GM23338 (cell line): Measurements from ENCODE around the gene ZNF776. TPM values are rescaled to one million over a fixed set of nuclear protein-coding genes. Genes with fewer than 3 reads are reported as not detected.

ENCODE experiments used
- ATAC-seq: fragments of 200-7000 bp; cut with Tn5 transposase; 3 replicates; pipeline ENCODE4 v1.9.1; 2020
- DNase-seq: peaks from one replicate; pipeline ENCODE4 v3.0.0-alpha.2; 2015; ENCODE audit warnings: low spot score
- H2AFZ ChIP-seq: fragments of 200-600 bp; sonication (generic); 2 replicates; pipeline ENCODE4 v1.8.0; 2016; ENCODE audit warnings: antibody characterized with exemption, mild to moderate bottlenecking, moderate library complexity
- H3F3A ChIP-seq: fragments of 200-600 bp; sonication (generic); replicated peaks from 2 replicates; pipeline ENCODE4 v1.8.0; 2017; ENCODE audit warnings: antibody characterized with exemption, mixed run types, low read depth
- H3K27ac ChIP-seq: fragments of 200-600 bp; sonication (generic); 2 replicates; pipeline ENCODE4 v1.6.1; 2016; ENCODE audit warnings: low read depth
- H3K27me3 ChIP-seq: fragments of 200-600 bp; sonication (generic); 2 replicates; pipeline ENCODE4 v1.8.0; 2016; ENCODE audit warnings: mild to moderate bottlenecking, mixed run types, moderate library complexity; ENCODE audit not compliant: insufficient read depth
- H3K36me3 ChIP-seq: fragments of 200-600 bp; sonication (generic); 2 replicates; pipeline ENCODE4 v1.8.0; 2016; ENCODE audit warnings: mild to moderate bottlenecking; ENCODE audit not compliant: insufficient read depth
- H3K4me1 ChIP-seq: fragments of 200-600 bp; sonication (generic); 2 replicates; pipeline ENCODE4 v1.8.0; 2016; ENCODE audit warnings: mild to moderate bottlenecking, moderate library complexity; ENCODE audit not compliant: insufficient read depth
- H3K4me2 ChIP-seq: fragments of 200-600 bp; sonication (generic); 2 replicates; pipeline ENCODE4 v1.7.1; 2017; ENCODE audit warnings: mixed run types
- H3K4me3 ChIP-seq: fragments of 200-600 bp; sonication (generic); 2 replicates; pipeline ENCODE4 v1.6.1; 2016; ENCODE audit warnings: mixed run types
- H3K79me2 ChIP-seq: fragments of 200-600 bp; sonication (generic); replicated peaks from 2 replicates; pipeline ENCODE4 v1.8.0; 2017; ENCODE audit warnings: mild to moderate bottlenecking; ENCODE audit not compliant: insufficient read depth
- H3K9me2 ChIP-seq: fragments of 200-600 bp; sonication (generic); 2 replicates; pipeline ENCODE4 v1.8.0; 2017; ENCODE audit not compliant: insufficient read depth
- H4K20me1 ChIP-seq: fragments of 200-600 bp; sonication (generic); replicated peaks from 2 replicates; pipeline ENCODE4 v1.8.0; 2017; ENCODE audit warnings: mild to moderate bottlenecking; ENCODE audit not compliant: insufficient read depth
- H3K27ac Mint-ChIP-seq: 2 replicates; pipeline ENCODE4 v1.8.0; 2020; ENCODE audit warnings: inconsistent platforms, mild to moderate bottlenecking, moderate library complexity, mixed read lengths
- H3K27me3 Mint-ChIP-seq: 3 replicates; pipeline ENCODE4 v1.8.0; 2022; ENCODE audit warnings: low read depth, mild to moderate bottlenecking, moderate library complexity, mixed read lengths, inconsistent platforms; ENCODE audit not compliant: insufficient read depth, poor library complexity
- H3K36me3 Mint-ChIP-seq: 3 replicates; pipeline ENCODE4 v1.8.0; 2021; ENCODE audit warnings: low read depth, mild to moderate bottlenecking, inconsistent platforms, moderate library complexity, mixed read lengths
- H3K4me1 Mint-ChIP-seq: 3 replicates; pipeline ENCODE4 v1.8.0; 2020; ENCODE audit warnings: mild to moderate bottlenecking, inconsistent platforms, mixed read lengths
- H3K4me3 Mint-ChIP-seq: 3 replicates; pipeline ENCODE4 v1.8.0; 2021; ENCODE audit warnings: moderate library complexity, mild to moderate bottlenecking, inconsistent platforms, mixed read lengths
- H3K9me3 Mint-ChIP-seq: 3 replicates; pipeline ENCODE4 v1.8.0; 2020; ENCODE audit warnings: moderate library complexity, mild to moderate bottlenecking, inconsistent platforms, mixed read lengths
- CREB1 ChIP-seq: fragments of 250-450 bp; sonication (Bioruptor Pico); IDR thresholded peaks from 2 replicates; pipeline ENCODE4 v1.5.0; 2020; ENCODE audit warnings: low read depth, mild to moderate bottlenecking, moderate library complexity
- EZH2 ChIP-seq: fragments of 200-600 bp; sonication (generic); IDR thresholded peaks from one replicate; pipeline ENCODE4 v1.8.0; 2017; ENCODE audit warnings: antibody characterized with exemption, mild to moderate bottlenecking, low read depth; ENCODE audit not compliant: unreplicated experiment
- EZH2phosphoT487 ChIP-seq: fragments of 200-600 bp; sonication (generic); IDR thresholded peaks from one replicate; pipeline ENCODE4 v1.8.1; 2018; ENCODE audit warnings: antibody characterized with exemption; ENCODE audit not compliant: unreplicated experiment
- JUNB ChIP-seq: IDR thresholded peaks from one replicate; pipeline ENCODE4 v1.6.1; 2016; ENCODE audit warnings: antibody characterized with exemption; ENCODE audit not compliant: unreplicated experiment
- NANOG ChIP-seq: IDR thresholded peaks from 2 replicates; pipeline ENCODE4 v1.6.1; 2016; ENCODE audit warnings: antibody characterized with exemption, borderline replicate concordance
- POLR2AphosphoS5 ChIP-seq: IDR thresholded peaks from 2 replicates; pipeline ENCODE4 v1.6.1; 2016; ENCODE audit warnings: antibody characterized with exemption, low read depth
- STAT1 ChIP-seq: IDR thresholded peaks from one replicate; pipeline ENCODE4 v1.6.1; 2016; ENCODE audit warnings: antibody characterized with exemption; ENCODE audit not compliant: unreplicated experiment
- ZNF114 ChIP-seq: fragments of 250-450 bp; sonication (Bioruptor Pico); IDR thresholded peaks from 2 replicates; pipeline ENCODE4 v1.5.0; 2020; ENCODE audit warnings: mild to moderate bottlenecking, moderate library complexity
- polyA plus RNA-seq: library from polyadenylated mRNA; unstranded; fragments of >200 nt; fragmentation: Nextera tagmentation; extraction: Ambion mirVana; gene quantifications from 2 replicates; pipeline ENCODE4 v1.2.1, GENCODE V29; 2016
- total RNA-seq: library from RNA; depleted of rRNA; stranded (reverse); fragments of >200 nt; shearing (Covaris generic); gene quantifications from 2 replicates; pipeline ENCODE4 v1.2.3, GENCODE V29; 2014
- TF ChIP-seq, protein P1 (sequence below): IDR thresholded peaks from one replicate; pipeline ENCODE4 v1.6.1; 2018; ENCODE audit warnings: antibody characterized with exemption; ENCODE audit not compliant: unreplicated experiment
- TF ChIP-seq, protein P2 (sequence below), 2 experiments: fragments of 200-600 bp in 1 of 2; sonication (generic) in 1 of 2; conservative IDR thresholded peaks; 2 replicates each; pipeline versions ENCODE4 v1.5.1 to v1.6.1; 2016 to 2017; ENCODE audit warnings: antibody characterized with exemption in 2 of 2, low read depth in 2 of 2, mild to moderate bottlenecking in 2 of 2, moderate library complexity in 1 of 2
- TF ChIP-seq, protein P3 (sequence below): IDR thresholded peaks from 2 replicates; pipeline ENCODE4 v1.6.1; 2016; ENCODE audit warnings: antibody characterized with exemption
- TF ChIP-seq, protein P4 (sequence below): fragments of 250-450 bp; sonication (Bioruptor Pico); IDR thresholded peaks from 2 replicates; pipeline ENCODE4 v1.5.0; 2020; ENCODE audit warnings: mild to moderate bottlenecking, moderate library complexity

ZNF776 gene
- total and polyA plus RNA-seq, 2 experiments from 2014 or later: 5.9 to 19.4 TPM

DNA sequence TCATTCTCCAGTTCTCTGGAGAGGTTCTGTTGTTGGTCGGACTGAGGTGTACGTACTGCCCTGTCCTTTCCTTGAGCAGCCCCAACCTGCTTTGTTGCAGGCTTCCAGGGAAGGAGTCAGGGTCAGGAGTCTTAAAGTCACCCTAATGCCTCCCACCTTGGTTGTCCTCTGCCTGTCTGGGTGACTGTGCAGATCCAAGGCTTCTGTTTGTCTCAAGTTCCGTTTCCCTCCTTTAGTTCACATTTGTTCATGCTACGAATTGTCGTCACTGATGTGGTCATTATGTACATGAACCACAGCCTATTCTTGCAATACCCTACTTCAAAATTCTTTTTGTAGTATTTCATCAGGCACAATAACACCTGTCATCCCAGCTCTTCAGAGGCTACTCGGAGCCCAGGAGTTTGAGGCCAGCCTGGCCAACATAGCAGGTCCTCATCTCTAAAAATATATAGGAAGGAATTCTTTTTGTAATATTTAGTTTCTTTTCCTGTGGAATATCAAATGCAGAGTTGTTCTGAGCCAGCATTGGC, 30.2 kb downstream of the ZNF776 start:
- no peak for DNase-seq
- Mint-ChIP-seq H3K27ac (no peak overlapping the region), H3K4me1 (peaks cover 2% of the 10 kb centered on the region; the same call in 1 of the 3 replicates), H3K4me3 (no peak overlapping the region), H3K27me3 (peaks cover 3% of the 10 kb centered on the region), H3K9me3 (no peaks in the 10 kb centered on the region; the same call in 2 of the 3 replicates), H3K36me3 (peaks cover 60% of the 10 kb centered on the region)
- Histone ChIP-seq H3K27ac (no peak overlapping the region), H4K20me1 (peaks cover 28% of the 10 kb centered on the region), H3K79me2 (peaks cover 88% of the 10 kb centered on the region), H3F3A (peaks cover 7% of the 10 kb centered on the region; the same call in 1 of the 2 replicates), H3K36me3 (peaks cover 29% of the 10 kb centered on the region), H3K27me3 (no peaks in the 10 kb centered on the region), H3K4me3 (no peak overlapping the region), H3K9me2 (no peaks in the 10 kb centered on the region), H3K4me1 (no peaks in the 10 kb centered on the region), H3K4me2 (no peak overlapping the region), H2AFZ (no peak overlapping the region)
- TF ChIP-seq CREB1 (CRISPR knock-in tag) (no peak), JUNB (no peak), NANOG (no peak), ZNF114 (no peak), STAT1 (no peak), POLR2AphosphoS5 (no peak), EZH2 (no peak), EZH2phosphoT487 (no peak)
- TF ChIP-seq, protein P1, sequence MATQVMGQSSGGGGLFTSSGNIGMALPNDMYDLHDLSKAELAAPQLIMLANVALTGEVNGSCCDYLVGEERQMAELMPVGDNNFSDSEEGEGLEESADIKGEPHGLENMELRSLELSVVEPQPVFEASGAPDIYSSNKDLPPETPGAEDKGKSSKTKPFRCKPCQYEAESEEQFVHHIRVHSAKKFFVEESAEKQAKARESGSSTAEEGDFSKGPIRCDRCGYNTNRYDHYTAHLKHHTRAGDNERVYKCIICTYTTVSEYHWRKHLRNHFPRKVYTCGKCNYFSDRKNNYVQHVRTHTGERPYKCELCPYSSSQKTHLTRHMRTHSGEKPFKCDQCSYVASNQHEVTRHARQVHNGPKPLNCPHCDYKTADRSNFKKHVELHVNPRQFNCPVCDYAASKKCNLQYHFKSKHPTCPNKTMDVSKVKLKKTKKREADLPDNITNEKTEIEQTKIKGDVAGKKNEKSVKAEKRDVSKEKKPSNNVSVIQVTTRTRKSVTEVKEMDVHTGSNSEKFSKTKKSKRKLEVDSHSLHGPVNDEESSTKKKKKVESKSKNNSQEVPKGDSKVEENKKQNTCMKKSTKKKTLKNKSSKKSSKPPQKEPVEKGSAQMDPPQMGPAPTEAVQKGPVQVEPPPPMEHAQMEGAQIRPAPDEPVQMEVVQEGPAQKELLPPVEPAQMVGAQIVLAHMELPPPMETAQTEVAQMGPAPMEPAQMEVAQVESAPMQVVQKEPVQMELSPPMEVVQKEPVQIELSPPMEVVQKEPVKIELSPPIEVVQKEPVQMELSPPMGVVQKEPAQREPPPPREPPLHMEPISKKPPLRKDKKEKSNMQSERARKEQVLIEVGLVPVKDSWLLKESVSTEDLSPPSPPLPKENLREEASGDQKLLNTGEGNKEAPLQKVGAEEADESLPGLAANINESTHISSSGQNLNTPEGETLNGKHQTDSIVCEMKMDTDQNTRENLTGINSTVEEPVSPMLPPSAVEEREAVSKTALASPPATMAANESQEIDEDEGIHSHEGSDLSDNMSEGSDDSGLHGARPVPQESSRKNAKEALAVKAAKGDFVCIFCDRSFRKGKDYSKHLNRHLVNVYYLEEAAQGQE: no peak
- TF ChIP-seq, protein P2, sequence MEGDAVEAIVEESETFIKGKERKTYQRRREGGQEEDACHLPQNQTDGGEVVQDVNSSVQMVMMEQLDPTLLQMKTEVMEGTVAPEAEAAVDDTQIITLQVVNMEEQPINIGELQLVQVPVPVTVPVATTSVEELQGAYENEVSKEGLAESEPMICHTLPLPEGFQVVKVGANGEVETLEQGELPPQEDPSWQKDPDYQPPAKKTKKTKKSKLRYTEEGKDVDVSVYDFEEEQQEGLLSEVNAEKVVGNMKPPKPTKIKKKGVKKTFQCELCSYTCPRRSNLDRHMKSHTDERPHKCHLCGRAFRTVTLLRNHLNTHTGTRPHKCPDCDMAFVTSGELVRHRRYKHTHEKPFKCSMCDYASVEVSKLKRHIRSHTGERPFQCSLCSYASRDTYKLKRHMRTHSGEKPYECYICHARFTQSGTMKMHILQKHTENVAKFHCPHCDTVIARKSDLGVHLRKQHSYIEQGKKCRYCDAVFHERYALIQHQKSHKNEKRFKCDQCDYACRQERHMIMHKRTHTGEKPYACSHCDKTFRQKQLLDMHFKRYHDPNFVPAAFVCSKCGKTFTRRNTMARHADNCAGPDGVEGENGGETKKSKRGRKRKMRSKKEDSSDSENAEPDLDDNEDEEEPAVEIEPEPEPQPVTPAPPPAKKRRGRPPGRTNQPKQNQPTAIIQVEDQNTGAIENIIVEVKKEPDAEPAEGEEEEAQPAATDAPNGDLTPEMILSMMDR (conservative IDR thresholded peaks at IDR 0.05; ENCODE audit: low read depth in 2 of 2): no peak
- TF ChIP-seq, protein P3, sequence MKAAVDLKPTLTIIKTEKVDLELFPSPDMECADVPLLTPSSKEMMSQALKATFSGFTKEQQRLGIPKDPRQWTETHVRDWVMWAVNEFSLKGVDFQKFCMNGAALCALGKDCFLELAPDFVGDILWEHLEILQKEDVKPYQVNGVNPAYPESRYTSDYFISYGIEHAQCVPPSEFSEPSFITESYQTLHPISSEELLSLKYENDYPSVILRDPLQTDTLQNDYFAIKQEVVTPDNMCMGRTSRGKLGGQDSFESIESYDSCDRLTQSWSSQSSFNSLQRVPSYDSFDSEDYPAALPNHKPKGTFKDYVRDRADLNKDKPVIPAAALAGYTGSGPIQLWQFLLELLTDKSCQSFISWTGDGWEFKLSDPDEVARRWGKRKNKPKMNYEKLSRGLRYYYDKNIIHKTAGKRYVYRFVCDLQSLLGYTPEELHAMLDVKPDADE: no peak
- TF ChIP-seq, protein P4, sequence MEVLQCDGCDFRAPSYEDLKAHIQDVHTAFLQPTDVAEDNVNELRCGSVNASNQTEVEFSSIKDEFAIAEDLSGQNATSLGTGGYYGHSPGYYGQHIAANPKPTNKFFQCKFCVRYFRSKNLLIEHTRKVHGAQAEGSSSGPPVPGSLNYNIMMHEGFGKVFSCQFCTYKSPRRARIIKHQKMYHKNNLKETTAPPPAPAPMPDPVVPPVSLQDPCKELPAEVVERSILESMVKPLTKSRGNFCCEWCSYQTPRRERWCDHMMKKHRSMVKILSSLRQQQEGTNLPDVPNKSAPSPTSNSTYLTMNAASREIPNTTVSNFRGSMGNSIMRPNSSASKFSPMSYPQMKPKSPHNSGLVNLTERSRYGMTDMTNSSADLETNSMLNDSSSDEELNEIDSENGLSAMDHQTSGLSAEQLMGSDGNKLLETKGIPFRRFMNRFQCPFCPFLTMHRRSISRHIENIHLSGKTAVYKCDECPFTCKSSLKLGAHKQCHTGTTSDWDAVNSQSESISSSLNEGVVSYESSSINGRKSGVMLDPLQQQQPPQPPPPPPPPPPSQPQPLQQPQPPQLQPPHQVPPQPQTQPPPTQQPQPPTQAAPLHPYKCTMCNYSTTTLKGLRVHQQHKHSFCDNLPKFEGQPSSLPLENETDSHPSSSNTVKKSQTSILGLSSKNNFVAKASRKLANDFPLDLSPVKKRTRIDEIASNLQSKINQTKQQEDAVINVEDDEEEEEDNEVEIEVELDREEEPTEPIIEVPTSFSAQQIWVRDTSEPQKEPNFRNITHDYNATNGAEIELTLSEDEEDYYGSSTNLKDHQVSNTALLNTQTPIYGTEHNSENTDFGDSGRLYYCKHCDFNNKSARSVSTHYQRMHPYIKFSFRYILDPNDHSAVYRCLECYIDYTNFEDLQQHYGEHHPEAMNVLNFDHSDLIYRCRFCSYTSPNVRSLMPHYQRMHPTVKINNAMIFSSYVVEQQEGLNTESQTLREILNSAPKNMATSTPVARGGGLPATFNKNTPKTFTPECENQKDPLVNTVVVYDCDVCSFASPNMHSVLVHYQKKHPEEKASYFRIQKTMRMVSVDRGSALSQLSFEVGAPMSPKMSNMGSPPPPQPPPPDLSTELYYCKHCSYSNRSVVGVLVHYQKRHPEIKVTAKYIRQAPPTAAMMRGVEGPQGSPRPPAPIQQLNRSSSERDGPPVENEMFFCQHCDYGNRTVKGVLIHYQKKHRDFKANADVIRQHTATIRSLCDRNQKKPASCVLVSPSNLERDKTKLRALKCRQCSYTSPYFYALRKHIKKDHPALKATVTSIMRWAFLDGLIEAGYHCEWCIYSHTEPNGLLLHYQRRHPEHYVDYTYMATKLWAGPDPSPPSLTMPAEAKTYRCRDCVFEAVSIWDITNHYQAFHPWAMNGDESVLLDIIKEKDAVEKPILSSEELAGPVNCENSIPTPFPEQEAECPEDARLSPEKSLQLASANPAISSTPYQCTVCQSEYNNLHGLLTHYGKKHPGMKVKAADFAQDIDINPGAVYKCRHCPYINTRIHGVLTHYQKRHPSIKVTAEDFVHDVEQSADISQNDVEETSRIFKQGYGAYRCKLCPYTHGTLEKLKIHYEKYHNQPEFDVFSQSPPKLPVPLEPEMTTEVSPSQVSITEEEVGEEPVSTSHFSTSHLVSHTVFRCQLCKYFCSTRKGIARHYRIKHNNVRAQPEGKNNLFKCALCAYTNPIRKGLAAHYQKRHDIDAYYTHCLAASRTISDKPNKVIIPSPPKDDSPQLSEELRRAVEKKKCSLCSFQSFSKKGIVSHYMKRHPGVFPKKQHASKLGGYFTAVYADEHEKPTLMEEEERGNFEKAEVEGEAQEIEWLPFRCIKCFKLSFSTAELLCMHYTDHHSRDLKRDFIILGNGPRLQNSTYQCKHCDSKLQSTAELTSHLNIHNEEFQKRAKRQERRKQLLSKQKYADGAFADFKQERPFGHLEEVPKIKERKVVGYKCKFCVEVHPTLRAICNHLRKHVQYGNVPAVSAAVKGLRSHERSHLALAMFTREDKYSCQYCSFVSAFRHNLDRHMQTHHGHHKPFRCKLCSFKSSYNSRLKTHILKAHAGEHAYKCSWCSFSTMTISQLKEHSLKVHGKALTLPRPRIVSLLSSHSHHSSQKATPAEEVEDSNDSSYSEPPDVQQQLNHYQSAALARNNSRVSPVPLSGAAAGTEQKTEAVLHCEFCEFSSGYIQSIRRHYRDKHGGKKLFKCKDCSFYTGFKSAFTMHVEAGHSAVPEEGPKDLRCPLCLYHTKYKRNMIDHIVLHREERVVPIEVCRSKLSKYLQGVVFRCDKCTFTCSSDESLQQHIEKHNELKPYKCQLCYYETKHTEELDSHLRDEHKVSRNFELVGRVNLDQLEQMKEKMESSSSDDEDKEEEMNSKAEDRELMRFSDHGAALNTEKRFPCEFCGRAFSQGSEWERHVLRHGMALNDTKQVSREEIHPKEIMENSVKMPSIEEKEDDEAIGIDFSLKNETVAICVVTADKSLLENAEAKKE: no peak
- no peak for ATAC-seq
